Measurements from ENCODE around the gene MELK.

MELK gene

GRCh38 chr9:36584620-36585460 is 12.1 kb downstream of the MELK start:
- H3K4me3 ChIP-seq (ENCODE audit: low read depth, low read length) = no peak overlapping the region
- TF ChIP-seq CTCF (IDR thresholded peaks at IDR 0.05; ENCODE audit: borderline replicate concordance, insufficient read depth, low read depth, low read length) = no peak

- no peak for TF ChIP-seq CTCF (IDR thresholded peaks at IDR 0.05; ENCODE audit: borderline replicate concordance, insufficient read depth, low read depth, low read length)
Measured at GRCh38 chr9:36590231-36590630, 17.5 kb downstream of the MELK start.

GRCh38 chr9:36592801-36593583 is 20.3 kb downstream of the MELK start:
- no peak overlapping the region for H3K4me3 ChIP-seq (ENCODE audit: low read depth, low read length)
- no peak for TF ChIP-seq CTCF (IDR thresholded peaks at IDR 0.05; ENCODE audit: borderline replicate concordance, insufficient read depth, low read depth, low read length)

More at GRCh38 chr9:36590231-36590630, 17.5 kb downstream of the MELK start:
- H3K4me3 ChIP-seq (ENCODE audit: low read depth, low read length) = no peak overlapping the region

GRCh38 chr9:36594213-36594612 is 21.5 kb downstream of the MELK start:
- H3K4me3 ChIP-seq (ENCODE audit: low read depth, low read length) = no peak overlapping the region
- TF ChIP-seq CTCF (IDR thresholded peaks at IDR 0.05; ENCODE audit: borderline replicate concordance, insufficient read depth, low read depth, low read length) = no peak

DNA sequence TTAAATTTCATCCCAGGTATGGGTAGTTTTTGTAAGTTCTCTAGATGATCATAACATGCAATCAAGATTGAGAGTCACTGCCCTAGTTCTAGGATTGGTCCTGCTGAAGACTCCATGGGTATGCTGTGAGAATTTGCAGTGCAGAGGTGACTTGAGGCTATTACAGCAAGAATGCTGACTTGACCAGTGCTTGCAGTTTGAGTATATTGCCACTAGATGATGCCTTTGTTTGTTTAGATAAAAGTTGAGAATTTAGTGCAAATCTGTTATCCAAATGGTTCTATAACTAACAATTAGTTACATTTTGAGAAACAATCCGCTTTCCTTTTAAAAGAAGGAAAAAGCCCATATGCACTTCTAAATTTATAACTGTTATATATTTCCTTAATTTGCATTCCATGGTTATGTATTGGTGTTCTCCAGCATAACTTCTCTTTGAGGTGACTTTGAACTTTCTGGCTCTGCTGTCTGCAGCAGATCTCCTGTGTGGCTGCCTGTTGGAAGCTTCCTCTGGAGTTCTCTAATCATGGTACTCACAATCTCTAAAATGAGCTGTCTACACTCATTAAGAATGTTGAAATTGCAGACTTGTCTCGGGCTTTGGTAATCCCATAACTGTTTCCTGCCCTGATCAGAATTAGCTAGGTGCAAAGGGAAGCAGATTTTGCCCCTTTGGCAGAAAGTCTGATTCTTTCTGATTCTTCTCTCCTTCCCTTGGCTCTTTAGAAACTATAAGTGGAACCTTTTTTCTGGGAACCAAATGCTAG is 24.9 kb downstream of the MELK start:
- H3K4me3 ChIP-seq (ENCODE audit: low read depth, low read length) = no peak overlapping the region
- peak; percentile 56 for TF ChIP-seq CTCF (IDR thresholded peaks at IDR 0.05; ENCODE audit: borderline replicate concordance, insufficient read depth, low read depth, low read length)

- no peak overlapping the region for H3K4me3 ChIP-seq (ENCODE audit: low read depth, low read length)
- no peak for TF ChIP-seq CTCF (IDR thresholded peaks at IDR 0.05; ENCODE audit: borderline replicate concordance, insufficient read depth, low read depth, low read length)
Measured at GRCh38 chr9:36598273-36598672, 25.6 kb downstream of the MELK start.

All from GM12875 (cell line).